Stimulated activated CD8-positive, alpha-beta memory T cell treated with anti-CD3 and anti-CD28 coated beads, Interleukin-12 subunit alpha, Interleukin-12 subunit beta, amount 100 ng/mL, for 24 hours (primary cell): ENCODE data around the gene SBF1.
"Not testable (repeated sequence)": the region's sequence is repeated elsewhere in the genome, so short reads cannot be mapped to it uniquely, and the experiment has no call there.

Experiments
- DNase-seq: peaks from one replicate; pipeline ENCODE4 v3.0.0-alpha.2; 2020; ENCODE audit errors: extremely low read depth

SBF1 gene

GRCh38 chr22:50422961-50423815, 51.6 kb downstream of the SBF1 start:
- no peak for DNase-seq

- DNase-seq, result no peak
These were observed 52.8 kb downstream of the SBF1 start for GRCh38 chr22:50422046-50422445.

DNA sequence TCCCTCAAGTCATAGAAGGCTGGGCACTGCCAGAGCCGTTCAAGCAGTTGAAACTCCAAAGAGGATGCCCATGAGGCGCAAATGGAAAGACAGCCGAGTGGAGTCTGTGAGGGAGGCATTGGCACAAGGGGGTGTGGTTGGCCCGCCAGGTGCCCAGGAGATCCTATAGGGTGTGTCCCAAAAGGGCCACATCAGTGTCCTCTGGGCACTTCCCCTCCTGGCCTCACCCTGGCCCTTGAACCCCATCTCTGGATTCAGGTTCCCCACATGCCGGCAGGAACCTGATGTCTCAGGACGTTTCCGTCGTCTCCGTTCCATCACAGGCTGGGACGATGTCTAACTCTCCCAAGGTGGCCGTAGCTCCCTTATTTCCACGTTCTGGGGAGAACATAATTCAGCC, 54.3 kb downstream of the SBF1 start:
- no peak for DNase-seq

- no peak for DNase-seq
These were observed 54.8 kb downstream of the SBF1 start for GRCh38 chr22:50420015-50420414.

GRCh38 chr22:50419116-50419515, 55.7 kb downstream of the SBF1 start:
- DNase-seq, result no peak

DNA sequence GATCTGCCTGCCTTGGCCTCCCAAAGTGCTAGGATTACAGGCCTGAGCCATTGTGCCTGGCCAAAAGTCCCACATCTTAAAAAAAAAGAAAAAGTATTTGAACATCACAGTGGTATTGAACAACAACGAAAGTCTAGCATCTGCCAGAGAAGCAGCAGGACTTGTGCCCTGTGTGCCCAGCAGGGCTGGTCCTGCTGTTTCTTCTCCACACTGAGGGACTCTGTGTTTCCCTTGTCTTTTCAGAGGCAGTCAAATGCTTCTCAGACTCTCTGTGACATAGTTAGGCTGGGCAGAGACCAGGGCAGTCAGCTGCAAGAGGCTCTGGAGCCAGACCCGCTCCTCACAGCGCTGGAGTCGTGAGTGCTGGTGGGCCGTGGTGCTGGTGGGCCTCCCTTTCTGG, 56.2 kb downstream of the SBF1 start:
- DNase-seq, result no peak

GRCh38 chr22:50417411-50418210, 57.2 kb downstream of the SBF1 start:
- DNase-seq, result no peak

DNA sequence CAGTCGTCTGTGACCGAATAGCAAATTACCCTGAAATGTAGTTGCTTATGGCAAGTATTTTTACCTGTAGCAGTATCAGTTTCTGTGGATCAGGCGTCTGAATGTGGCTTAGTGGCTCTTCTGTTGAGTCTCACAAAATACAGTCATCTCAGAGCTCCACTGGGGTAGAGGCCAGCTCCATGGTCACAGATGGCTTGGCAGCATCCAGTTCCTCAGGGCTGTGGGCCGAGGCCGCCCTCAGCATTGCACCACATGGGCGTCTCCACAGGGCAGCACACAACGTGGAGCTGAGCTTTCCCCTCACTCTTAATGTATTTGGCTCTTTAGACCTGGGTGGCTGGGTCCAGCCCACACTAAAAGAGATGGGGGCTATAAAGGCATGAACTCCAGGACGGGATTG, 57.8 kb downstream of the SBF1 start:
- no peak for DNase-seq

GRCh38 chr22:50415426-50415825, 59.4 kb downstream of the SBF1 start:
- DNase-seq, result no peak

GRCh38 chr22:50414476-50415248, 60.2 kb downstream of the SBF1 start:
- DNase-seq, result no peak

GRCh38 chr22:50408954-50409353, 65.9 kb downstream of the SBF1 start:
- DNase-seq, result not testable (repeated sequence)

- no peak for DNase-seq
These were observed 66.5 kb downstream of the SBF1 start for GRCh38 chr22:50408311-50408710.

- DNase-seq, result no peak
These were observed 68.2 kb downstream of the SBF1 start for GRCh38 chr22:50406416-50407170.

DNA sequence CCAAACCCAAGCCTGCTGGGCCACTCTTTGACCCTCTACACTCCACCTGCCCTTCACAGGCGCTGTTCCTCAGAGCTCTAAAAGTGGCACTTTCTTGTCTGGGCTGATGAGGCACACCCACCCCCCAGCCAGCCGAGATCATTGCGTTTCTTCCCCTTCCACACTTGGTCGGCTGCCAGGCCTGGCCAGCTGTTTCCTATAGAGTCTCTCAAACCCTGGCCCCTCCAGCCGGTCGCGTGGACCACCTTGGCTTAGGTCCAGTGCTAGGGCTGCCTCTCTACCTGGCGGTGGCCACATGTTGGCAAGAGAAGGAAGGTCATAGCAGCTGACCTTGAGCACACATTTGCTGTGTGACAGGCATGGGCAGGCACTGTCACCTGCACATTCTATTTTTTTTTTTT, 71.1 kb downstream of the SBF1 start:
- DNase-seq, result no peak

DNA sequence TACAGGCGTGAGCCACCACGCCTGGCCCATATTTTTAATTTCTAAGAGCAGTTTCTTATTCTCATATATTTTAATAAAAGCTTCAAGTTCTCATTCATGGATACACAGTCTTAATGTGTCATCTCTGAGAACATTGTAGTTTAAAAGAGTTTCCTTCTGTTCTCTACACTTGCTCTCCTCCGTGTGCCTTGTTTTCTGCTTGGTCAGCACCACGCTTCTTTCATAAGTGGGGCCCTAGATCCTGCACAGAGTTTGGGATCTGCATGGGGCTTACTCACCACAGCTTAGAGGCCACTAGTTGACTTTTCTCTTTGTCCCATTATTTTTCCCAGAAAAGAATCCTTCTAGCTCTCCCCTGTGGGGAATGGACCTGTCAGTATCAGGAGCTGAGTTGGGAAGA, 72.9 kb downstream of the SBF1 start:
- no peak for DNase-seq

DNA sequence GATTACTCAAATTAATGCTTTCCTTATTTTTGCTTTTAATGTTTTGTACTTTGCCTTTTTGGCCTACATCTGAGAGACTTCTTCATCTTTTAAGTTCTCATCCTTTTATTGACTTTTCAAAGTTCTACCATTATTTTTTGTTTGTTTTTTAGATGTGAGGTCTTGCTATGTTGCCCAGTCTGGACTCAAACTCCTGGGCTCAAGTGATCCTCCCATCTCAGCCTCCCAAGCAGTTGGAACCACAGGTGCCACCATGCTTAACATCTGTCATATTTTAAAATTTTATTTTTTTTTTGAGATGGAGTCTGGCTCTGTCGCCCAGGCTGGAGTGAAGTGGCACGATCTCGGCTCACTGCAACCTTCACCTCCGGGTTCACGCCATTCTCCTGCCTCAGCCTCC, 73.9 kb downstream of the SBF1 start:
- DNase-seq, result no peak

DNA sequence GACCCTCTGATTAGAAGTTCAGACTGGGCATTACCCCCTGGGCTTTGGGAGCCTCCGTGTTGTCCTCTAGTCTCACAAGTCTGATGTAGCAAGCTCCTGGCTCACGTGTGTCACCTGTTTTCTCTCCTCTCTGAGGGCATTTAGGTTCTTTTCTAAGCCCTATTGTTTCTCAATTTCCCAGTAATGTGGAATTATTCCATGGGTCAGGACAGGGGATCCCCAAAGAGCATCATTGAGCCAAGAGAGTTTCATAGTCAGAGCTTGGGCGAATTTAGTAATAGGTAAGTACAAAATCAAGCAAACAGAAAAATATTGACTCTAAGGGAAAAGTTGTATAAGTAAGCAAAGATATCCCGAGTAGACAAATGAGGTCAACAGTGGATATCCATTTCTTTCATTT, 74.4 kb downstream of the SBF1 start:
- DNase-seq, result no peak

DNA sequence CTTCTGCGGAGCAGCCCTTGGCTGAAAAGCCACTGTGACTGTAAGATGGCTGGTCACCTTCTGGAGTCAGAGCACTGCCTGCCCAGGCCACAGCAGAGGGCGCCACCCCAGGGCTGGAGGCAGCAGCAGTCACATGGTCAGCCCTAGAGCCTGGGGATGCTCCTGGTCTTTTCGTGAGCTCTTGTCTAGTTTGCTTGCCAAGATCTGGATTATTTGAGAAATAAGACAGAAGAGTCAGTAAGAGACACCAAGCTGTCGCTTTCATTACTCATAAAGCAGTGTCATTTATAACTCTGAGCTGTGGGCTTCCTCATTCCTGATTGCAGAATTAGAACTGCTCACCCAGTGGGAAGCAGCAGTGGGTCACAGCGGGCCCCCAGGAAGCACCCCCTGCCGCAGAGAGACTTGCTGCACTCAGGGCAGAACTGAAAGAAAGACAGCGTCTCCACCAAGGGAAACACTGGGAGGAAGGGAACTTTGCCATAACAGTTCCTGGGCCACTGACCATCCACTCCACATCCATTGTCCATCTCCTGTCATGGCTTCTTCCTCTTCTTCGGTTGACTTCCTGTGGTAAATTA, 75.0 kb downstream of the SBF1 start:
- no peak for DNase-seq

- DNase-seq, result no peak
These were observed 75.8 kb downstream of the SBF1 start for GRCh38 chr22:50398831-50399648.

DNA sequence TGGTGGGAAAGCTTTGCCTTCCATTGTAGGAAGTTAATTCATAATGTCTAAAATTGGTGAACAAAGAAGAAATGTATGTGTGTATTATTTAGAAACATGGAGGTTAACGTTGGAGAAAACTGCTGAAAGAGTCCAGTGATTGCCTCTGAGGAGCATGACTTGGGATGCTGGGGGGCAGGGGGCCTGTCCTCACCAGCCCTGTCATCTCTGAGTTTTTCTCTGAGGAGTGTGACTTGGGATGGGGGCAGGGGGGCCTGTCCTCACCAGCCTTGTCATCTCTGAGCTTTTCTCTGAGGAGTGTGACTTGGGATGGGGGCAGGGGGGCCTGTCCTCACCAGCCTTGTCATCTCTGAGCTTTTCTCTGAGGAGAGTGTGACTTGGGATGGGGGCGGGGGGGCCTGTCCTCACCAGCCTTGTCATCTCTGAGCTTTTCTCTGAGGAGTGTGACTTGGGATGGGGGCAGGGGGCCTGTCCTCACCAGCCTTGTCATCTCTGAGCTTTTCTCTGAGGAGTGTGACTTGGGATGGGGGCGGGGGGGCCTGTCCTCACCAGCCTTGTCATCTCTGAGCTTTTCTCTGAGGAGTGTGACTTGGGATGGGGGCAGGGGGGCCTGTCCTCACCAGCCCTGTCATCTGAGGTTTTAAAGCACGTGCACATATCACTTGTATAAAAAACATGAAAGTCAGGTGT, 77.3 kb downstream of the SBF1 start:
- DNase-seq, result not testable (repeated sequence)
